BLaER1 (cell line): ENCODE data around the gene EXOC3L4.

Experiments
- H3K27ac ChIP-seq: shearing (Covaris generic); formaldehyde crosslinking; 2 replicates; pipeline ENCODE4 v1.8.1; 2022
- H3K27me3 ChIP-seq: shearing (Covaris generic); formaldehyde crosslinking; 2 replicates; pipeline ENCODE4 v1.8.1; 2022
- H3K36me3 ChIP-seq: shearing (Covaris generic); formaldehyde crosslinking; 2 replicates; pipeline ENCODE4 v1.8.1; 2022
- H3K4me1 ChIP-seq: shearing (Covaris generic); formaldehyde crosslinking; 2 replicates; pipeline ENCODE4 v1.8.1; 2022
- H3K4me2 ChIP-seq: shearing (Covaris generic); formaldehyde crosslinking; 2 replicates; pipeline ENCODE4 v1.8.1; 2022
- H3K4me3 ChIP-seq: shearing (Covaris generic); formaldehyde crosslinking; 2 replicates; pipeline ENCODE4 v1.8.1; 2022
- H3K9ac ChIP-seq: shearing (Covaris generic); formaldehyde crosslinking; 2 replicates; pipeline ENCODE4 v1.8.1; 2022
- H3K9me3 ChIP-seq: shearing (Covaris generic); formaldehyde crosslinking; 2 replicates; pipeline ENCODE4 v1.8.1; 2022
- H4K20me1 ChIP-seq: shearing (Covaris generic); formaldehyde crosslinking; 2 replicates; pipeline ENCODE4 v1.8.1; 2022
- Cebpa-rat ChIP-seq: shearing (Covaris generic); IDR thresholded peaks from 2 replicates; pipeline ENCODE4 v1.8.1; 2022

EXOC3L4 gene

DNA sequence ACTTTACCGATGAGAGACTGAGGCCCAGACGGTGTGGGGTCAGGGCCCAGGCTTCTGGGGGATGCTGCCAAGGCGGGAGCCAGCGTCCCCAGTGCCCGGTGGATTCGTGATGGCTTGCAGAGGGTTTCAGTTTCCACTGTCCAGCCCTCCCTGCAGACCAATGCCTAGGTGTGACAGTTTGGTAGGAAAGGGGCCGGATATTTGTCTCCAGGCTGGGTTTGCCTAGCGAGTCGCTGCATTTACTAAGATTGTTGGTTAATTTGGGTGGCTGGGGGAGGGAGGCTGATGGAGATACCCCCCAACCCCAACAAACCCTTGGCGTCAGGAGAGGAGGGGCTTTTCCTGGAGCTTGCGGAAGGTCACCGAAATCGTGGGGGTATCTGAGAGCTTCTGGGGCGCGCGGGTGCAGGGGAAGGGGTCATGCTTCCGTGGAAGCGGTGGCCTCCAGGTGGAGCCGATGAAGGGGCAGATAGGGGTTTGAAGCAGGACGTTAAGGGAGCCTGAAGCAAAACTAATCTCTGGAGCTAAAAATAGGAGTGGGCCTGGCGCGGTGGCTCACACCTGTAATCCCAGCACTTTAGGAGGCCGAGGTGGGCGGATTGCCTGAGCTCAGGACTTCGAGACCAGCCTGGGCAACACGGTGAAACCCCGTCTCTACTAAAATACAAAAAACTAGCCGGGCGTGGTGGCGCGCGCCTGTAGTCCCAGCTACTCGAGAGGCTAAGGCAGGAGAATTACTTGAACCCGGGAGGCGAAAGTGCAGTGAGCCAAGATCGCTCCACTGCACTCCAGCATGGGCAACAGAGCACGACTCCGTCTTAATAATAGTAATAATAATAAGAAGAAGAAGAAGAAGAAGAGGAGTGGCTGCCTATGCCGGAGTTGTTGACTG, 36.1 kb upstream of the EXOC3L4 start:
- TF ChIP-seq Cebpa-rat: no peak
- peaks cover 15% of the 10 kb centered on the region for H3K4me1 ChIP-seq
- peak overlapping the region; percentile 40; the same call in 1 of the 2 replicates for H3K4me2 ChIP-seq
- H3K4me3 ChIP-seq: peak overlapping the region; percentile 22; the same call in 1 of the 2 replicates
- peaks cover 4% of the 10 kb centered on the region; the same call in 1 of the 2 replicates for H3K9me3 ChIP-seq
- no peaks in the 10 kb centered on the region for H3K36me3 ChIP-seq
- no peak overlapping the region for H3K9ac ChIP-seq
- H3K27me3 ChIP-seq: peaks cover 37% of the 10 kb centered on the region
- 0 out of 2 replicates have a peak, but pooled peaks cover 9% of the 10 kb centered on the region for H4K20me1 ChIP-seq
- H3K27ac ChIP-seq: no peak overlapping the region

DNA sequence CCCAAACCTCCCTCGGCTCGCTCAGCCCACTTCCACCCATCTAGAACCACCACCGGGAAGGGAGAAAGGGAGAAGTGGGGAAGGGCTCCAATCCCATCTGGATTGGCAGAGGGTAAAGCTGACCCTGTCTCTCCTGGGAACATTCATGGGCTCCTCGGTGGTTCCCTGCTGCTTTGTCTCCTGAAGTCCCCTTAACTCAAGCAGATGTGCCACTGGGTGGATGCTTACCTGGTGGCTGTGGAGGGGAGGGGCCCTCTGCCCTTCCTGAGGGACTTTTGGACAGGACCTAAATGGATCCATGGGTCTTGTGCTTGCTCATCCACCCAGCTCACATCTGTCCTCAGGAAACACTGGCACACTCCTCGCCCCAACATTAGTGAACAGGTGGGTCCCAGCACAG, 35.0 kb upstream of the EXOC3L4 start:
- H4K20me1 ChIP-seq: 0 out of 2 replicates have a peak, but pooled peaks cover 9% of the 10 kb centered on the region
- no peak overlapping the region for H3K9ac ChIP-seq
- no peak overlapping the region for H3K27ac ChIP-seq
- peaks cover 37% of the 10 kb centered on the region for H3K27me3 ChIP-seq
- H3K4me1 ChIP-seq: peaks cover 15% of the 10 kb centered on the region
- no peak overlapping the region for H3K4me3 ChIP-seq
- H3K36me3 ChIP-seq: no peaks in the 10 kb centered on the region
- H3K4me2 ChIP-seq: no peak overlapping the region
- H3K9me3 ChIP-seq: peaks cover 4% of the 10 kb centered on the region; the same call in 1 of the 2 replicates
- TF ChIP-seq Cebpa-rat: no peak

DNA sequence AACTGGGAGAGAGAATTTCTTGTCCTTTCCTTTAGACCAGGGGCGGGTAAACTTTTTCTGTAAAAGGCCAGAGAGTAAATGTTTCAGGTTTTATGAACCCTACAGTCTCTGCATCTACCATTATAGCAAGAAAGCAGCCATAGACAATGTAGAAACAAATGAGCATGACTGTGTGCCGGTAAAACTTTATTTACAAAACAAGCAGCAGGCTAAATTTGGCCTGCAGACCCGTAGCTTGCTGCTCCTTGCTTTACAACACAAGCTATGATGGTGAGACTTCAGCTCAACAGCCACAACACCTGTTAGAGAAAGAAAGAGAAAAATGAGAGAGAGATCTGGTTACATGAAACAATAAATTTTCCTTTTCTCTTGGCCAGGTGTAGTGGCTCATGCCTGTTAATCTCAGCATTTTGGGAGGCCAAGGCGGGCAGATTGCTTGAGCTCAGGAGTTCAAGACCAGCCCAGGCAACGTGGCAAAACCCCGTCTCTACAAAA, 33.0 kb upstream of the EXOC3L4 start:
- no peak overlapping the region for H3K9ac ChIP-seq
- no peak for TF ChIP-seq Cebpa-rat
- no peaks in the 10 kb centered on the region for H4K20me1 ChIP-seq
- no peak overlapping the region for H3K4me2 ChIP-seq
- H3K27me3 ChIP-seq: peaks cover 21% of the 10 kb centered on the region
- H3K36me3 ChIP-seq: no peaks in the 10 kb centered on the region
- H3K4me3 ChIP-seq: no peak overlapping the region
- H3K4me1 ChIP-seq: no peaks in the 10 kb centered on the region
- H3K27ac ChIP-seq: no peak overlapping the region
- H3K9me3 ChIP-seq: peaks cover 4% of the 10 kb centered on the region; the same call in 1 of the 2 replicates

DNA sequence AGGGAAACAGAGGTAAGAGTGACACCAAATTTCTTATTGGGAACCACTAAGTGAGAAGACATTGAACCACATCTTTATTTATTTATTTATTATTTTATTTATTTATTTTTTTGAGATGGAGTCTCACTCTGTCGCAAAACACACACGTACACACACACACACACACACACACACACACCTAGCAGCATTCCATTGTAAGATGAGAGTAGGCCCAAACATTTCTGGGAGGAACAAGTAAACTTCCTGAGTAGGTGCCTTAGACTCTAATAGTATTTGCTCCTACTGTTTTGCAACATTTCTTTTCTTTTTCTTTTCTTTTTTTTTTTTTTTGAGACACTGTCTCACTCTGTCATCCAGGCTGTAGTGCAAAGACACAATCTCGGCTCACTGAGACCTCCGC, 30.1 kb upstream of the EXOC3L4 start:
- H3K4me2 ChIP-seq: no peak overlapping the region

DNA sequence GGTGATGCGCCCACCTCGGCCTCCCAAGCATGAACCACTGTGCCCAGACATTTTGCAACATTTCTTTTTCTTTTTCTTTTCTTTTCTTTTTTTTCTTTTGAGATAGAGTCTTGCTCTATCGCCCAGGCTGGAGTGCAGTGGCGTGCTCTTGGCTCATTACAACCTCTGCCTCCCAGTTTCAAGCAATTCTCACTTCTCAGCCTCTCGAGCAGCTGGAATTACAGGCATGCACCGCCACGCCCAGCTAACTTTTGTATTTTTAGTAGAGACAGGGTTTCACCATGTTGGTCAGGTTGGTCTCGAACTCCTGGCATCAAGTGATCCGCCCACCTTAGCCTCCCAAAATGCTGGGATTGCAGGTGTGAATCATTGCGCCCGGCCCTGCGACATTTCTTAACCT, 29.5 kb upstream of the EXOC3L4 start:
- Histone ChIP-seq H3K27ac (no peak overlapping the region), H3K4me1 (no peaks in the 10 kb centered on the region), H4K20me1 (no peaks in the 10 kb centered on the region), H3K4me2 (no peak overlapping the region), H3K27me3 (no peaks in the 10 kb centered on the region), H3K9me3 (no peaks in the 10 kb centered on the region), H3K4me3 (no peak overlapping the region), H3K9ac (no peak overlapping the region), H3K36me3 (no peaks in the 10 kb centered on the region)
- TF ChIP-seq Cebpa-rat: no peak

More for the DNA sequence above, 30.1 kb upstream of the EXOC3L4 start:
- no peaks in the 10 kb centered on the region for H4K20me1 ChIP-seq
- no peak overlapping the region for H3K27ac ChIP-seq
- no peaks in the 10 kb centered on the region for H3K36me3 ChIP-seq
- no peak overlapping the region for H3K4me3 ChIP-seq
- no peak overlapping the region for H3K9ac ChIP-seq
- H3K4me1 ChIP-seq: no peaks in the 10 kb centered on the region
- H3K27me3 ChIP-seq: no peaks in the 10 kb centered on the region
- H3K9me3 ChIP-seq: no peaks in the 10 kb centered on the region
- TF ChIP-seq Cebpa-rat: no peak

DNA sequence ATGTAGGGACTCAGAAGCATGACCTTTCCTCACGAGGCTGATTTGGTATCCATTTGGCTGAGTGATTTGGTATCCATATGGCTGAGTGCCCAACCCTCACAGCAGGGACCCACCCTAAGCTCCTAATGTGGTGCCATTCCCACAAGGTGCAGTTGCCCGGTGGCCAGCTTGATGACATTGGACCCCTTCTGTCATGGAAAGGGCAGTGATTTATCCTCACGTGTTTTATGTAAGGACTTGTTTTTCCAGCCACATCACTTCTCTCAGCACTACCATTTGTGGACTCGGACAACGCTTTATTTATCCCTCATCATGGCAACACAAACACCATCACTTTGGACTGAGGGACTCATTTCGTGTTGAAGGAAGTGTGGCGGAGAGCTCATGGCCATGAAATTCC, 28.7 kb upstream of the EXOC3L4 start:
- no peaks in the 10 kb centered on the region for H3K27me3 ChIP-seq
- H3K4me1 ChIP-seq: no peaks in the 10 kb centered on the region
- H3K4me3 ChIP-seq: no peak overlapping the region
- no peak for TF ChIP-seq Cebpa-rat
- H4K20me1 ChIP-seq: no peaks in the 10 kb centered on the region
- no peak overlapping the region for H3K4me2 ChIP-seq
- H3K9me3 ChIP-seq: no peaks in the 10 kb centered on the region
- no peak overlapping the region for H3K27ac ChIP-seq
- H3K9ac ChIP-seq: no peak overlapping the region
- no peaks in the 10 kb centered on the region for H3K36me3 ChIP-seq

DNA sequence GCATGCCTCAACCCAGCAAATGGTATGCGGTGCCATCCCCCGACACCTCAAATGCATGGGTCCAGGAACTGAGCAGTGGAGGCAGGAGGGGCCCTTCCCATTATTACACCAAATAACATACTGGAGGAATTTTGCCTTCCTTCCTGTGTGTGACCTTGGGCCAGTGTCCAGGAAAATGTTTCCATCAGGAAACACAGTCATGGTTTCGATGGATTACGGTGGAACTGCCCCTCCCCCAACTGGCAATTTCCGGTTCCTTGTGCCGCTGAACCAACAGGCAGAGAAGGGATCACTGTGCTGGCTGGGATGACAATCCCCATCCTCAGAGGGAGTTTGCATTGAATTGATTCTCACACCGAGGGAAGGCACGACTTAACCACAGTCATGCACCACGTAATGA, 28.1 kb upstream of the EXOC3L4 start:
- H3K9me3 ChIP-seq: no peaks in the 10 kb centered on the region
- H3K4me2 ChIP-seq: no peak overlapping the region
- H3K27ac ChIP-seq: no peak overlapping the region
- H3K4me1 ChIP-seq: no peaks in the 10 kb centered on the region
- no peak for TF ChIP-seq Cebpa-rat
- H3K27me3 ChIP-seq: no peaks in the 10 kb centered on the region
- H3K9ac ChIP-seq: no peak overlapping the region
- H3K4me3 ChIP-seq: no peak overlapping the region
- no peaks in the 10 kb centered on the region for H3K36me3 ChIP-seq
- no peaks in the 10 kb centered on the region for H4K20me1 ChIP-seq

DNA sequence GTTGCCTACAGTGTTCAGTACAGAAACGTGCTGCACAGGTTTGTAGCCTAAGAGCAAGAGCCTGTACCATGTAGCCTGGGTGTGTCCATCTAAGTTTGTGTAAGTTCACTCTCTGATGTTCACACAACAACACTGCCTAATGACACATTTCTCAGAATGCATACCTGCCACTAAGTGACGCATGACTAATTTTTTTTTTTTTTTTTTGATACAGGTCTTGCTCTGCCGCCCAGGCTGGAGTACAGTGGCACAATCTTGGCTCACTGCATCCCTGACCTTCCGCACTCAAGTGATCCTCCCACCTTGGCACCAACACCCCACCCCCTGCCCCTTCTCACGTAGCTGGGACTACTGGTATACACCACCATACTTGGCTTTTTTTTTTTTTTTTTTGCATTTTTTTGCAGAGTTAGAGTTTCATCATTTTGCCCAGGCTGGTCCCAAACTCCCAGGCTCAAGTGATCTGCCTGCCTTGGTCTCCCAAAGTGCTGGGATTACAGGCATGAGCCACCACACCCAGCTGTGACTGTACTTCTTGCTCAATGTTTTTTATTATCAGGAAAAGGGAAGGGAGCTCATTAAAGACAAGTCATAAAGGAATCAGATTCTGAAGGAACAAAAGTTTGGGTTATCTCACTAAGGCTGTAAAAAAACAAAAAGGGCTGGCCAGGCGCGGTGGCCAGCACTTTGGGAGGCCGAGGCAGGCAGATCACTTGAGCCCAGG, 27.1 kb upstream of the EXOC3L4 start:
- Histone ChIP-seq H3K36me3 (no peaks in the 10 kb centered on the region), H3K4me3 (no peak overlapping the region), H4K20me1 (no peaks in the 10 kb centered on the region), H3K9me3 (no peaks in the 10 kb centered on the region), H3K4me1 (no peaks in the 10 kb centered on the region), H3K4me2 (no peak overlapping the region), H3K27me3 (no peaks in the 10 kb centered on the region), H3K9ac (no peak overlapping the region), H3K27ac (no peak overlapping the region)
- no peak for TF ChIP-seq Cebpa-rat

DNA sequence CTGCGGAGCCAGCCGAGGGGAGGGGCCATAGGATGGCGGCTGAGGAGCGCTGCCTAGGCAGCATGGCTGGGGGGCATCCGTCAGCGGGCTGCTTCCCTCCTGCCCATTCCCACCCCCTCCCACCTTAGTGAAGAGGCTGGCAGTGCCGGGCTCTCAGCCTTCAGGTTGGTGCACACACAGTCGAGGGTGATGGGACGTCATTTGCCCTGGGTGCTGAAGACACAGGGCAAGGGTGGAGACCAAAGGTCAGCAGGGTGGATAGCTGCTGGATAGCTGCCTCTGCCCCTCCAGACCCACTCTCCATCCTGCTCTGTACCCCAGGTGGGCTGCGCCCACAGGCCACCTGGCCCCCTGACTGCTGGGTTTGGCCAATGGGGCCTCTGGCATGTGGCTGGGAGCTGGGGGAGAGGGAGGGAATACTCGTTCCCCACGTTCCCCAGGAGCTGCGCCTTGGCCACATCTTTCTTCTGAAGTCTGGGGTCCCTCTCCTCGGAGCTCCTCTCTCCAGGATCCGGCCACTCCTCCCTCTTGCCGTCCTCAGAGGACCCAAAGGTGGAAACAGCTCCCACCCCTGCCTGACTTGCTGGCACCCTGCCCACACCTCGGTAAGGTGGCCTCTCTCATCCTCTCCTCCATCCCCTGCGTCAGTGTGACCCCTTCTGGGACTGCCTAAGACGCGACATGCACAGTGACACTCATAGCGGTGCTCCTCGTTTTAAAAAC, 26.0 kb upstream of the EXOC3L4 start:
- H3K9me3 ChIP-seq: no peaks in the 10 kb centered on the region
- TF ChIP-seq Cebpa-rat: no peak
- H3K36me3 ChIP-seq: no peaks in the 10 kb centered on the region
- no peaks in the 10 kb centered on the region for H4K20me1 ChIP-seq
- 0 out of 2 replicates have a peak, but pooled peaks cover under 1% of the 10 kb centered on the region for H3K4me1 ChIP-seq
- H3K4me2 ChIP-seq: no peak overlapping the region
- no peak overlapping the region for H3K4me3 ChIP-seq
- no peak overlapping the region for H3K9ac ChIP-seq
- H3K27ac ChIP-seq: no peak overlapping the region
- H3K27me3 ChIP-seq: no peaks in the 10 kb centered on the region
